ENCODE measurements around the gene ANO10.

DNA sequence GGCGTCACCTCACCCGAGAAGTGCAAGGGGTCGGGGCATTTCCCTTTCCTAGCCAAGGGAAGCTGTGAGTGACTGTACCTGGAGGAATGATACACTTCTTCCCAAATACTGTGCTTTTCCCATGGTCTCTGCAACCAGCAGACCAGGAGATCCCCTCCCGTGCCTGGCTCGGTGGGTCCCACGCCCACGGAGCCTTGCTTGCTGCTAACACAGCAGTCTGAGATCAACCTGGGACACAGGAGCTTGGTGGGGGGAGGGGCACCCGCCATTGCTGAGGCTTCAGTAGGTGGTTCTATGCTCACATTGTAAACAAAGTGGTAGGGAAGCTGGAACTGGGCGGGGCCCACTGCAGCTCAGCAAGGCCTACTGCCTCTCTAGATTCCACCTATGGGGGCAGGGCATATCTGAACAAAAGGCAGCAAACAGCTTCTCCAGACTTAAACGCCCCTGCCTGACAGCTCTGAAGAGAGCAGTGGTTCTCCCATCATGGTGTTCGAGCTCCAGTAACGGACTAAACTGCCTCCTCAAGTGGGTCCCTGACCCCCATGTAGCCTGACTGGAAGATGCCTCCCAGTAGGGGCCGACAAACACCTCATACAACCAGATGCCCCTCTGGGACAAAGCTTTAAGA is 37.6 kb upstream of the ANO10 start:
- TF ChIP-seq CTCF (IDR thresholded peaks at IDR 0.05) (no peak), POLR2A (IDR thresholded peaks at IDR 0.05) (no peak)

All from thyroid gland (tissue), 4 donors.